Testis (tissue), 3 donors: Measurements from ENCODE around the gene MLXIP. TPM values are rescaled to one million over a fixed set of nuclear protein-coding genes. Genes with fewer than 3 reads are reported as not detected.

Experiments used
- DNase-seq: peaks from one replicate; pipeline ENCODE4 v3.0.0-alpha.2; 2019
- H3K27ac ChIP-seq, 2 donors: fragments of 200-600 bp; sonication (generic); one replicate each; pipeline ENCODE4 v1.5.1; 2019
- H3K27me3 ChIP-seq: fragments of 200-600 bp; sonication (generic); one replicate; pipeline ENCODE4 v1.5.1; 2019
- H3K36me3 ChIP-seq: fragments of 200-600 bp; sonication (generic); one replicate; pipeline ENCODE4 v1.5.1; 2017; ENCODE audit warnings: low read depth; ENCODE audit errors: missing control alignments
- H3K4me1 ChIP-seq: fragments of 200-600 bp; sonication (generic); one replicate; pipeline ENCODE4 v1.5.1; 2019
- H3K4me3 ChIP-seq, 2 donors: fragments of 200-600 bp; sonication (generic); one replicate each; pipeline ENCODE4 v1.5.1; 2017 to 2019
- H3K9me3 ChIP-seq: fragments of 200-600 bp; sonication (generic); one replicate; pipeline ENCODE4 v1.5.1; 2017
- CTCF ChIP-seq, 3 experiments: fragments of 450-650 bp in 2 of 3; fragments of 200-600 bp in 1 of 3; sonication (generic) in 1 of 3; IDR thresholded peaks; one replicate each; pipeline ENCODE4 v1.5.1; 2016 to 2019; ENCODE audit warnings: antibody characterized with exemption in 3 of 3, mild to moderate bottlenecking in 2 of 3, moderate library complexity in 1 of 3
- POLR2A ChIP-seq: fragments of 450-650 bp; IDR thresholded peaks from one replicate; pipeline ENCODE4 v1.6.1; 2017; ENCODE audit warnings: antibody characterized with exemption, mild to moderate bottlenecking, moderate library complexity
- WGBS, 2 donors: methylation state at CpG; one replicate each; pipeline ENCODE4 v1.1.5; 2018; 5-methylcytosine and 5-hydroxymethylcytosine counted together
- intact Hi-C: fragments of 100-400 bp; cut with DNase I; formaldehyde crosslinking; loops from one replicate; pipeline ENCODE4 v1.15.1; 2023; ENCODE audit warnings: low total_unique reads
- polyA plus RNA-seq: library from polyadenylated mRNA; stranded (reverse); fragments of 350-450 nt; fragmentation: Illumina TruSeq; extraction: RNeasy Lipid Tissue Mini Kit (QIAGEN cat#74804); gene quantifications from one replicate; pipeline ENCODE4 v1.2.3, GENCODE V29; 2014; ENCODE audit warnings: low read depth, low replicate concordance; ENCODE audit not compliant: insufficient read depth
- total RNA-seq, 2 donors: library from RNA; depleted of rRNA; stranded (reverse); fragments of >200 nt; gene quantifications; one replicate each; pipeline ENCODE4 v1.2.3, GENCODE V29; 2016

Gene MLXIP
- total and polyA plus RNA-seq, 3 donors from 2014 or later, result 39.9 to 67.9 (median 61.2) TPM

- no peak overlapping the region for H3K27ac ChIP-seq
- no peaks in the 10 kb centered on the region for H3K4me1 ChIP-seq
- H3K27me3 ChIP-seq, result no peaks in the 10 kb centered on the region
- DNase-seq, result no peak
- 85 to 87% methylated on average over 8 of the region's 8 CpGs for WGBS, 2 donors
- H3K4me3 ChIP-seq, result no peak overlapping the region
- no peaks in the 10 kb centered on the region for H3K9me3 ChIP-seq
- TF ChIP-seq POLR2A (no peak), CTCF (IDR thresholded peaks at IDR 0.05) (no peak)
- intact Hi-C loops, result no loop called here
- no peaks in the 10 kb centered on the region for H3K36me3 ChIP-seq
Observed at GRCh38 chr12:122161682-122162081, 83.1 kb downstream of the MLXIP start.

- intact Hi-C loops, result no loop called here
Observed at GRCh38 chr12:122162976-122163375, 84.4 kb downstream of the MLXIP start.

GRCh38 chr12:122166422-122167349 is 88.1 kb downstream of the MLXIP start:
- TF ChIP-seq CTCF (IDR thresholded peaks at IDR 0.05), result no peak
- TF ChIP-seq POLR2A, result no peak
- H3K27ac ChIP-seq, result no peak overlapping the region
- WGBS, 2 donors, result 84% methylated on average over 22 of the region's 22 CpGs
- H3K27me3 ChIP-seq, result no peaks in the 10 kb centered on the region
- intact Hi-C loops, result no loop called here
- DNase-seq, result no peak
- no peaks in the 10 kb centered on the region for H3K9me3 ChIP-seq
- no peaks in the 10 kb centered on the region for H3K36me3 ChIP-seq
- no peaks in the 10 kb centered on the region for H3K4me1 ChIP-seq
- H3K4me3 ChIP-seq, result no peak overlapping the region

More at GRCh38 chr12:122162976-122163375, 84.4 kb downstream of the MLXIP start:
- TF ChIP-seq POLR2A, result no peak
- H3K4me1 ChIP-seq, result no peaks in the 10 kb centered on the region
- WGBS, 2 donors, result 91 to 92% methylated on average over 3 of the region's 3 CpGs
- H3K36me3 ChIP-seq, result no peaks in the 10 kb centered on the region
- H3K27me3 ChIP-seq, result no peaks in the 10 kb centered on the region
- no peak for DNase-seq
- H3K27ac ChIP-seq, result no peak overlapping the region
- H3K9me3 ChIP-seq, result no peaks in the 10 kb centered on the region
- H3K4me3 ChIP-seq, result no peak overlapping the region

GRCh38 chr12:122167356-122167925 is 88.9 kb downstream of the MLXIP start:
- TF ChIP-seq POLR2A, result no peak
- no peak for TF ChIP-seq CTCF (IDR thresholded peaks at IDR 0.05)
- no peaks in the 10 kb centered on the region for H3K36me3 ChIP-seq
- no peak overlapping the region for H3K4me3 ChIP-seq
- no peak for DNase-seq
- no peaks in the 10 kb centered on the region for H3K9me3 ChIP-seq
- H3K4me1 ChIP-seq, result no peaks in the 10 kb centered on the region
- 91 to 94% methylated on average over 10 of the region's 10 CpGs for WGBS, 2 donors
- H3K27ac ChIP-seq, result no peak overlapping the region
- no peaks in the 10 kb centered on the region for H3K27me3 ChIP-seq
- intact Hi-C loops, result no loop called here

- H3K27ac ChIP-seq, result no peak overlapping the region
- no peak for DNase-seq
- WGBS, 2 donors, result 90 to 91% methylated on average over 3 of the region's 3 CpGs
- no peaks in the 10 kb centered on the region for H3K9me3 ChIP-seq
- H3K27me3 ChIP-seq, result no peaks in the 10 kb centered on the region
- intact Hi-C loops, result no loop called here
- H3K36me3 ChIP-seq, result no peaks in the 10 kb centered on the region
- no peaks in the 10 kb centered on the region for H3K4me1 ChIP-seq
- no peak overlapping the region for H3K4me3 ChIP-seq
- TF ChIP-seq POLR2A, result no peak
- TF ChIP-seq CTCF (IDR thresholded peaks at IDR 0.05), result no peak
Observed at GRCh38 chr12:122168492-122168891, 89.9 kb downstream of the MLXIP start.
